Measurements from ENCODE around the gene ADORA1. TPM values are rescaled to one million over a fixed set of nuclear protein-coding genes. Genes with fewer than 3 reads are reported as not detected.

The ADORA1 gene
- total RNA-seq, 1 donor from 2014 or later: 2.1 TPM

- H3K36me3 ChIP-seq (ENCODE audit: control insufficient read depth in 3 of 3, insufficient read depth in 3 of 3, low read length in 3 of 3): no peaks in the 10 kb centered on the region
- H3K4me1 ChIP-seq (ENCODE audit: control insufficient read depth in 3 of 3, insufficient read depth in 3 of 3, low read length in 3 of 3): peaks cover 16 to 24% (median 20%) of the 10 kb centered on the region in 3 donors
- peaks cover 7 to 39% (median 28%) of the 10 kb centered on the region in 3 donors for H3K27me3 ChIP-seq (ENCODE audit: control insufficient read depth in 3 of 3, insufficient read depth in 3 of 3, low read length in 3 of 3)
Observed at GRCh38 chr1:203120325-203121153, 7.0 kb upstream of the ADORA1 start.

GRCh38 chr1:203121186-203122015 lies 6.1 kb upstream of the ADORA1 start:
- Histone ChIP-seq H3K27ac (ENCODE audit: low read depth, low read length) (no peak overlapping the region), H3K36me3 (ENCODE audit: control insufficient read depth in 3 of 3, insufficient read depth in 3 of 3, low read length in 3 of 3) (no peaks in the 10 kb centered on the region), H3K27me3 (ENCODE audit: control insufficient read depth in 3 of 3, insufficient read depth in 3 of 3, low read length in 3 of 3) (peaks cover 10 to 42% (median 25%) of the 10 kb centered on the region in 3 donors), H3K9ac (ENCODE audit: low read depth in 1 of 3, low read length in 3 of 3) (no peak overlapping the region), H3K9me3 (ENCODE audit: control insufficient read depth in 3 of 3, low read length in 3 of 3) (no peaks in the 10 kb centered on the region), H3K4me3 (ENCODE audit: low read length in 3 of 3) (no peak overlapping the region), H3K4me1 (ENCODE audit: control insufficient read depth in 3 of 3, insufficient read depth in 3 of 3, low read length in 3 of 3) (peaks cover 11 to 26% (median 21%) of the 10 kb centered on the region in 3 donors)

More at GRCh38 chr1:203120325-203121153, 7.0 kb upstream of the ADORA1 start:
- no peak overlapping the region for H3K4me3 ChIP-seq (ENCODE audit: low read length in 3 of 3)
- H3K9ac ChIP-seq (ENCODE audit: low read depth in 1 of 3, low read length in 3 of 3): no peak overlapping the region
- no peak overlapping the region for H3K27ac ChIP-seq (ENCODE audit: low read depth, low read length)
- H3K9me3 ChIP-seq (ENCODE audit: control insufficient read depth in 3 of 3, low read length in 3 of 3): no peaks in the 10 kb centered on the region

GRCh38 chr1:203122159-203122558 lies 5.4 kb upstream of the ADORA1 start:
- H3K27me3 ChIP-seq (ENCODE audit: control insufficient read depth in 3 of 3, insufficient read depth in 3 of 3, low read length in 3 of 3): peaks cover 10 to 42% (median 27%) of the 10 kb centered on the region in 3 donors
- H3K27ac ChIP-seq (ENCODE audit: low read depth, low read length): no peak overlapping the region
- no peaks in the 10 kb centered on the region for H3K9me3 ChIP-seq (ENCODE audit: control insufficient read depth in 3 of 3, low read length in 3 of 3)
- peaks cover 12 to 28% (median 25%) of the 10 kb centered on the region in 3 donors for H3K4me1 ChIP-seq (ENCODE audit: control insufficient read depth in 3 of 3, insufficient read depth in 3 of 3, low read length in 3 of 3)
- H3K9ac ChIP-seq (ENCODE audit: low read depth in 1 of 3, low read length in 3 of 3): no peak overlapping the region
- no peak overlapping the region for H3K4me3 ChIP-seq (ENCODE audit: low read length in 3 of 3)
- H3K36me3 ChIP-seq (ENCODE audit: control insufficient read depth in 3 of 3, insufficient read depth in 3 of 3, low read length in 3 of 3): no peaks in the 10 kb centered on the region

GRCh38 chr1:203124011-203124410 lies 3.5 kb upstream of the ADORA1 start:
- Histone ChIP-seq H3K36me3 (ENCODE audit: control insufficient read depth in 3 of 3, insufficient read depth in 3 of 3, low read length in 3 of 3) (no peaks in the 10 kb centered on the region), H3K27me3 (ENCODE audit: control insufficient read depth in 3 of 3, insufficient read depth in 3 of 3, low read length in 3 of 3) (peaks cover 7 to 35% (median 21%) of the 10 kb centered on the region in 3 donors), H3K27ac (ENCODE audit: low read depth, low read length) (no peak overlapping the region), H3K9me3 (ENCODE audit: control insufficient read depth in 3 of 3, low read length in 3 of 3) (no peaks in the 10 kb centered on the region), H3K9ac (ENCODE audit: low read depth in 1 of 3, low read length in 3 of 3) (no peak overlapping the region), H3K4me3 (ENCODE audit: low read length in 3 of 3) (no peak overlapping the region), H3K4me1 (ENCODE audit: control insufficient read depth in 3 of 3, insufficient read depth in 3 of 3, low read length in 3 of 3) (peaks cover 21 to 32% (median 30%) of the 10 kb centered on the region in 3 donors)

GRCh38 chr1:203124546-203125317 lies 2.8 kb upstream of the ADORA1 start:
- H3K9me3 ChIP-seq (ENCODE audit: control insufficient read depth in 3 of 3, low read length in 3 of 3): no peaks in the 10 kb centered on the region
- H3K36me3 ChIP-seq (ENCODE audit: control insufficient read depth in 3 of 3, insufficient read depth in 3 of 3, low read length in 3 of 3): no peaks in the 10 kb centered on the region
- peaks cover 28 to 40% (median 38%) of the 10 kb centered on the region in 3 donors for H3K4me1 ChIP-seq (ENCODE audit: control insufficient read depth in 3 of 3, insufficient read depth in 3 of 3, low read length in 3 of 3)
- H3K27ac ChIP-seq (ENCODE audit: low read depth, low read length): no peak overlapping the region
- H3K4me3 ChIP-seq (ENCODE audit: low read length in 3 of 3): no peak overlapping the region
- H3K9ac ChIP-seq (ENCODE audit: low read depth in 1 of 3, low read length in 3 of 3): no peak overlapping the region
- peaks cover 6 to 35% (median 19%) of the 10 kb centered on the region in 3 donors for H3K27me3 ChIP-seq (ENCODE audit: control insufficient read depth in 3 of 3, insufficient read depth in 3 of 3, low read length in 3 of 3)

- no peaks in the 10 kb centered on the region for H3K9me3 ChIP-seq (ENCODE audit: control insufficient read depth in 3 of 3, low read length in 3 of 3)
- no peaks in the 10 kb centered on the region for H3K36me3 ChIP-seq (ENCODE audit: control insufficient read depth in 3 of 3, insufficient read depth in 3 of 3, low read length in 3 of 3)
- peaks cover 3 to 25% (median 11%) of the 10 kb centered on the region in 3 donors for H3K27me3 ChIP-seq (ENCODE audit: control insufficient read depth in 3 of 3, insufficient read depth in 3 of 3, low read length in 3 of 3)
- H3K4me1 ChIP-seq (ENCODE audit: control insufficient read depth in 3 of 3, insufficient read depth in 3 of 3, low read length in 3 of 3): peaks cover 35 to 50% (median 46%) of the 10 kb centered on the region in 3 donors
- no peak overlapping the region for H3K27ac ChIP-seq (ENCODE audit: low read depth, low read length)
- H3K9ac ChIP-seq (ENCODE audit: low read depth in 1 of 3, low read length in 3 of 3): no peak overlapping the region
- no peak overlapping the region for H3K4me3 ChIP-seq (ENCODE audit: low read length in 3 of 3)
Observed at GRCh38 chr1:203126151-203126865, 1.2 kb upstream of the ADORA1 start.

GRCh38 chr1:203126866-203127665 lies 460 bp upstream of the ADORA1 start:
- H3K36me3 ChIP-seq (ENCODE audit: control insufficient read depth in 3 of 3, insufficient read depth in 3 of 3, low read length in 3 of 3): no peaks in the 10 kb centered on the region
- H3K9me3 ChIP-seq (ENCODE audit: control insufficient read depth in 3 of 3, low read length in 3 of 3): no peaks in the 10 kb centered on the region
- H3K4me1 ChIP-seq (ENCODE audit: control insufficient read depth in 3 of 3, insufficient read depth in 3 of 3, low read length in 3 of 3): peaks cover 35 to 50% (median 46%) of the 10 kb centered on the region in 3 donors
- peak overlapping the region in 1 of 3 donors; percentile 85 for H3K9ac ChIP-seq (ENCODE audit: low read depth in 1 of 3, low read length in 3 of 3)
- peaks cover 3 to 20% (median 6%) of the 10 kb centered on the region in 3 donors for H3K27me3 ChIP-seq (ENCODE audit: control insufficient read depth in 3 of 3, insufficient read depth in 3 of 3, low read length in 3 of 3)
- H3K4me3 ChIP-seq (ENCODE audit: low read length in 3 of 3): peak overlapping the region in 2 of 3 donors; percentile 35 to 41
- H3K27ac ChIP-seq (ENCODE audit: low read depth, low read length): no peak overlapping the region

GRCh38 chr1:203128431-203128715 lies 847 bp downstream of the ADORA1 start:
- no peaks in the 10 kb centered on the region for H3K9me3 ChIP-seq (ENCODE audit: control insufficient read depth in 3 of 3, low read length in 3 of 3)
- H3K27me3 ChIP-seq (ENCODE audit: control insufficient read depth in 3 of 3, insufficient read depth in 3 of 3, low read length in 3 of 3): peaks cover 3 to 12% (median 3%) of the 10 kb centered on the region in 3 donors
- peaks cover 35 to 50% (median 46%) of the 10 kb centered on the region in 3 donors for H3K4me1 ChIP-seq (ENCODE audit: control insufficient read depth in 3 of 3, insufficient read depth in 3 of 3, low read length in 3 of 3)
- peak overlapping the region in 2 of 3 donors; percentile 79 to 85 for H3K9ac ChIP-seq (ENCODE audit: low read depth in 1 of 3, low read length in 3 of 3)
- H3K27ac ChIP-seq (ENCODE audit: low read depth, low read length): no peak overlapping the region
- H3K36me3 ChIP-seq (ENCODE audit: control insufficient read depth in 3 of 3, insufficient read depth in 3 of 3, low read length in 3 of 3): no peaks in the 10 kb centered on the region
- peak overlapping the region; percentile 31 to 76 (median 68) for H3K4me3 ChIP-seq (ENCODE audit: low read length in 3 of 3)
